Activated T-cell treated with anti-CD3 and anti-CD28 coated beads, Interleukin-2, amount 50 U/mL, for 72 hours (primary cell): ENCODE data around the gene COTL1. TPM values are rescaled to one million over a fixed set of nuclear protein-coding genes. Genes with fewer than 3 reads are reported as not detected.

ENCODE experiments used
- total RNA-seq, 2 donors: library from RNA; stranded (reverse); gene quantifications; one replicate each; pipeline ENCODE4 v1.2.3, GENCODE V29; 2022

The COTL1 gene
- total RNA-seq, 2 donors from 2014 or later: 353 to 529 TPM

Other genes starting within 250 kb of the COTL1 start
- gene ATP2C2, start 249.5 kb downstream of the COTL1 start, total RNA-seq: under 1 TPM in 1 of 2 donors, not detected in 1; 0.07 TPM
- 10 to 100 TPM; 15.6 to 27.9 TPM for gene MEAK7, start 113.4 kb downstream of the COTL1 start, total RNA-seq
- 10 to 100 TPM; 64.2 to 69.5 TPM for gene KLHL36, start 30.4 kb upstream of the COTL1 start, total RNA-seq
- 100 to 1,000 TPM; 103 to 117 TPM for gene USP10, start 81.9 kb upstream of the COTL1 start, total RNA-seq
- under 1 TPM; 0.38 to 0.51 TPM for gene CRISPLD2, start 201.9 kb upstream of the COTL1 start, total RNA-seq